ENCODE results near the gene BLOC1S3.
"Not testable (repeated sequence)": the region's sequence is repeated elsewhere in the genome, so short reads cannot be mapped to it uniquely, and the experiment has no call there.

The BLOC1S3 gene

GRCh38 chr19:45229056-45229455 lies 50.5 kb downstream of the BLOC1S3 start:
- H3K9me3 ChIP-seq (ENCODE audit: control insufficient read depth, insufficient read depth, low read length); H3K36me3 ChIP-seq (ENCODE audit: control insufficient read depth, insufficient read depth, low read length); H3K27me3 ChIP-seq (ENCODE audit: control insufficient read depth, insufficient read depth, low read length); H3K4me1 ChIP-seq (ENCODE audit: control insufficient read depth, insufficient read depth, low read length); H3K4me3 ChIP-seq (ENCODE audit: low read length); H3K27ac ChIP-seq (ENCODE audit: low read length); DNase-seq (ENCODE audit: low read depth, low spot score): not testable (repeated sequence)
- no CpG with 5 or more reads among the region's 2 CpGs for WGBS (ENCODE audit: insufficient coverage, insufficient read length)

Measured in iPS DF 6.9 (cell line).